Heart left ventricle (tissue), 16 donors: ENCODE results near the gene CPA1. TPM values are rescaled to one million over a fixed set of nuclear protein-coding genes. Genes with fewer than 3 reads are reported as not detected.

Experiments
- ATAC-seq, 4 donors: fragments of 200-7000 bp; cut with Tn5 transposase; one replicate each; pipeline ENCODE4 v1.9.1; 2020 to 2022; ENCODE audit warnings: moderate library complexity in 4 of 4, mild to moderate bottlenecking in 3 of 4, moderate number of reproducible peaks in 1 of 4
- DNase-seq, 5 donors: peaks; one replicate each; pipeline ENCODE4 v3.0.0-alpha.2; 2020
- H3K27ac ChIP-seq, 12 donors: fragments of 200-600 bp; sonication (generic) in 4 of 12; one replicate each; pipeline versions ENCODE4 v1.5.0 to v1.8.0; 2016 to 2022; ENCODE audit warnings: mild to moderate bottlenecking in 2 of 12
- H3K27me3 ChIP-seq, 9 donors: fragments of 200-600 bp; sonication (generic) in 2 of 9; one replicate each; pipeline versions ENCODE4 v1.5.1 to v1.8.0; 2016 to 2022; ENCODE audit warnings: mild to moderate bottlenecking in 3 of 9
- H3K36me3 ChIP-seq, 9 donors: fragments of 200-600 bp; sonication (generic) in 2 of 9; one replicate each; pipeline versions ENCODE4 v1.5.0 to v1.8.0; 2018 to 2022; ENCODE audit warnings: mild to moderate bottlenecking in 2 of 9
- H3K4me1 ChIP-seq, 12 donors: fragments of 200-600 bp; sonication (generic) in 4 of 12; one replicate each; pipeline versions ENCODE4 v1.5.0 to v1.8.0; 2016 to 2022; ENCODE audit warnings: mild to moderate bottlenecking in 3 of 12
- H3K4me3 ChIP-seq, 12 donors: fragments of 200-600 bp; sonication (generic) in 4 of 12; one replicate each; pipeline versions ENCODE4 v1.5.0 to v1.8.0; 2017 to 2022; ENCODE audit warnings: mild to moderate bottlenecking in 9 of 12, moderate library complexity in 4 of 12
- H3K9me3 ChIP-seq, 12 donors: fragments of 200-600 bp; sonication (generic) in 4 of 12; one replicate each; pipeline versions ENCODE4 v1.5.0 to v1.8.0; 2016 to 2022; ENCODE audit warnings: mild to moderate bottlenecking in 1 of 12
- CTCF ChIP-seq, 12 donors: fragments of 200-600 bp; sonication (generic) in 4 of 12; IDR thresholded peaks; one replicate each; pipeline versions ENCODE4 v1.5.0 to v1.8.0; 2018 to 2022; ENCODE audit warnings: antibody characterized with exemption in 12 of 12, mild to moderate bottlenecking in 5 of 12
- POLR2A ChIP-seq, 2 donors: fragments of 450-650 bp; IDR thresholded peaks; one replicate each; pipeline ENCODE4 v1.6.1; 2017; ENCODE audit warnings: antibody characterized with exemption in 2 of 2, mild to moderate bottlenecking in 2 of 2, moderate library complexity in 2 of 2
- whole genome bisulfite sequencing, 4 donors: extraction: QIAGEN DNeasy Blood & Tissue Kit in 2 of 4; methylation state at CpG; one replicate each; pipeline versions ENCODE4 v1.1.5 to v1.1.7; 2013 to 2018; 5-methylcytosine and 5-hydroxymethylcytosine counted together
- intact Hi-C, 10 donors: fragments of 100-400 bp; cut with DNase I; formaldehyde crosslinking; loops; one replicate each; pipeline versions ENCODE4 v1.11.1 to v1.14.2; 2022
- polyA plus RNA-seq, 2 donors: library from polyadenylated mRNA; stranded (reverse); fragments of 200-250 nt; gene quantifications; one replicate each; pipeline ENCODE4 v1.2.3, GENCODE V29; 2013
- total RNA-seq, 9 donors: library from RNA; depleted of rRNA in 2 of 9; stranded (reverse); fragments of >200 nt in 2 of 9; fragmentation: NEBNext Ultra II Directional in 3 of 9; extraction: Animal tissue kit (Norgen Biotek cat#: 25700) in 3 of 9; gene quantifications; one replicate each; pipeline versions ENCODE4 v1.1.0 to v1.2.4, GENCODE V29; 2016 to 2023
- donor health status: ischemic (EF 13 %, LVEDD 7.1; RV severe dilation, severe dysfunction).
- donor health status: healthy with polysubstance abuse.
- donor health status: DM: no; HTN: yes; CAD: no.
- donor health status: DM: no; HTN: no; CAD: no.
- donor health status: ischemic (EF 25% LVEDD 6.9; RV normal size, moderate dysfunction).
- donor health status: ischemic (EF 25% LVEDD 5.7; RV mildly dilated, moderate dysfunction).
- donor health status: healthy.
- donor health status: DM: yes; HTN: yes; CAD: no.
- donor health status: ischemic (EF 35%, LVEDD 5.7; RV mildly dilated, moderate dysfunction).
- donor health status: nonischemic (EF 11% LVEDD 7.7; RV severe dilation, severe dysfunction).
- donor health status: DM: yes; HTN: yes; CAD: no.
- donor health status: PGD.
- donor health status: ischemic (EF 29% LVEDD 5.4; RV normal size, mild dysfunction).
- donor health status: nonischemic (EF 23%, LVEDD 6.1; RV moderate dilation, normal function).

The CPA1 gene
- total and polyA plus RNA-seq, 11 donors: 0.29 to 3.8 (median 3.0) TPM; not detected in 5

- TF ChIP-seq CTCF (IDR thresholded peaks at IDR 0.05): no peak
- no peak for TF ChIP-seq POLR2A (IDR thresholded peaks at IDR 0.05)
- no peaks in the 10 kb centered on the region for H3K27me3 ChIP-seq
- ATAC-seq (no peak), DNase-seq (no peak)
- H3K4me3 ChIP-seq: no peak overlapping the region
- intact Hi-C loops: no loop called here
- peaks cover 0 to 32% (median 12%) of the 10 kb centered on the region in 12 donors for H3K4me1 ChIP-seq
- no peaks in the 10 kb centered on the region for H3K36me3 ChIP-seq
- H3K9me3 ChIP-seq: peaks cover 0 to 7% (median 0%) of the 10 kb centered on the region in 12 donors
- 87 to 93% (median 89%) methylated on average over 4 to 6 of the region's 6 CpGs for WGBS, 4 donors
- no peak overlapping the region for H3K27ac ChIP-seq
These were observed 3.1 kb upstream of the CPA1 start for GRCh38 chr7:130377178-130377577.

- no peak for DNase-seq
- Histone ChIP-seq H3K27ac (no peak overlapping the region), H3K9me3 (peaks cover 0 to 7% (median 0%) of the 10 kb centered on the region in 12 donors), H3K36me3 (no peaks in the 10 kb centered on the region), H3K27me3 (no peaks in the 10 kb centered on the region), H3K4me1 (peaks cover 0 to 16% (median 2%) of the 10 kb centered on the region in 12 donors), H3K4me3 (no peak overlapping the region)
- 83 to 93% (median 89%) methylated on average over 7 of the region's 7 CpGs for WGBS, 4 donors
- TF ChIP-seq CTCF (IDR thresholded peaks at IDR 0.05) (no peak), POLR2A (IDR thresholded peaks at IDR 0.05) (no peak)
- intact Hi-C loops: no loop called here
- no peak for ATAC-seq
These were observed 1.3 kb upstream of the CPA1 start for GRCh38 chr7:130379019-130379418.

GRCh38 chr7:130379532-130379920 lies 768 bp upstream of the CPA1 start:
- TF ChIP-seq POLR2A (IDR thresholded peaks at IDR 0.05) (no peak), CTCF (IDR thresholded peaks at IDR 0.05) (no peak)
- no peak for ATAC-seq
- 60 to 68% (median 67%) methylated on average over 5 to 10 of the region's 10 CpGs for WGBS, 4 donors
- intact Hi-C loops: no loop called here
- Histone ChIP-seq H3K4me1 (peaks cover 0 to 11% (median 0%) of the 10 kb centered on the region in 12 donors), H3K27me3 (no peaks in the 10 kb centered on the region), H3K36me3 (no peaks in the 10 kb centered on the region), H3K9me3 (peaks cover 0 to 7% (median 0%) of the 10 kb centered on the region in 12 donors), H3K4me3 (no peak overlapping the region), H3K27ac (no peak overlapping the region)
- no peak for DNase-seq

- H3K36me3 ChIP-seq: no peaks in the 10 kb centered on the region
These were observed 664 bp downstream of the CPA1 start for GRCh38 chr7:130380861-130381455.

More at GRCh38 chr7:130380861-130381455, 664 bp downstream of the CPA1 start:
- no peak for DNase-seq
- peaks cover 0 to 7% (median 0%) of the 10 kb centered on the region in 12 donors for H3K9me3 ChIP-seq
- ATAC-seq: no peak
- TF ChIP-seq POLR2A (IDR thresholded peaks at IDR 0.05) (no peak), CTCF (IDR thresholded peaks at IDR 0.05) (no peak)
- no peaks in the 10 kb centered on the region for H3K27me3 ChIP-seq
- 81 to 94% (median 89%) methylated on average over 7 of the region's 7 CpGs for WGBS, 4 donors
- H3K27ac ChIP-seq: no peak overlapping the region
- H3K4me1 ChIP-seq: peaks cover 0 to 11% (median 0%) of the 10 kb centered on the region in 12 donors
- intact Hi-C loops: loop anchor here in 1 of 10 donors (10.0 kb wide), 1 partner anchor 56 kb away; no protein-coding TSS in a partner anchor
- no peak overlapping the region for H3K4me3 ChIP-seq
